Measurements from ENCODE around the gene TCF4. TPM values are rescaled to one million over a fixed set of nuclear protein-coding genes. Genes with fewer than 3 reads are reported as not detected.

TCF4 gene
- total RNA-seq, 1 donor from 2014 or later: 175 TPM

DNA sequence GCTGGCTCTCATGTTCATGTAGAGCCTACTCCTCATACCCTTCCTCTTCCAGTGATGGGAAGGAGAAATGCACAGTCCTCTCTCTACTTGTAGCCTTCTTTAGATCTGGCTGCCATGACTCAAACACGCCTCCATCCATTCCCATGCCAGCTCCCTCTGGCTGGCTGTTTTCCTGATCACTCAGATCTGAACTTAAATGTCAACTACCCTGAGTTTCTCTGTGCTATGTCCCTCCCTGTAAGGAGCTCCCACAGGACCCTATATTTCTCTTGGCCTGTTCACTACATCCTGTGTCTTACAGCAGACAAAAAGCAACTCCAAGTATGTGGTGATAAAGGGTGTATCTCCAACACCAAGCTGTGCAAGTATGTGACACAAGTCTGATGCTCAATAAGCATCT lies 152.4 kb downstream of the TCF4 start:
- no peaks in the 10 kb centered on the region for H3K9me3 Mint-ChIP-seq (ENCODE audit: unreplicated experiment)
- H3K4me1 Mint-ChIP-seq (ENCODE audit: unreplicated experiment): peaks cover 36% of the 10 kb centered on the region

DNA sequence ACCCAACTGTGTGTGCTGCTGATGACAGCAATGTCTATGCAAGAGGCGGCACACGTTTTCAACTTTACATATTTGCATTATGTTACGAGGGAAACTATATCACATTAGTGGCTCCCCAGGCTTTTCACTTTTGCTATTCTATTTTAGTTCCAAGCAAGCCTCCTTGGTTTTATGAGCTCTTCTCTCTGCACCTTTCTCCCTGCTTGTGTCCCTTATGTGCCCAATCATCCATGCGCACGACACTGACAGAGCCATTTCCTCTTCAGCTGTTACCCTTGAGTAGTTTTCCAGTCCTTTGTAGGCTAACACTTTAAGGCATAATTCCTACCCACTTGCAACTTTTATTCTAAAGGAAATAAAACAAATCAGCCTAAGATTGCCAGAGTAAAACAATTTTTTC lies 154.3 kb downstream of the TCF4 start:
- TF ChIP-seq, protein P1, sequence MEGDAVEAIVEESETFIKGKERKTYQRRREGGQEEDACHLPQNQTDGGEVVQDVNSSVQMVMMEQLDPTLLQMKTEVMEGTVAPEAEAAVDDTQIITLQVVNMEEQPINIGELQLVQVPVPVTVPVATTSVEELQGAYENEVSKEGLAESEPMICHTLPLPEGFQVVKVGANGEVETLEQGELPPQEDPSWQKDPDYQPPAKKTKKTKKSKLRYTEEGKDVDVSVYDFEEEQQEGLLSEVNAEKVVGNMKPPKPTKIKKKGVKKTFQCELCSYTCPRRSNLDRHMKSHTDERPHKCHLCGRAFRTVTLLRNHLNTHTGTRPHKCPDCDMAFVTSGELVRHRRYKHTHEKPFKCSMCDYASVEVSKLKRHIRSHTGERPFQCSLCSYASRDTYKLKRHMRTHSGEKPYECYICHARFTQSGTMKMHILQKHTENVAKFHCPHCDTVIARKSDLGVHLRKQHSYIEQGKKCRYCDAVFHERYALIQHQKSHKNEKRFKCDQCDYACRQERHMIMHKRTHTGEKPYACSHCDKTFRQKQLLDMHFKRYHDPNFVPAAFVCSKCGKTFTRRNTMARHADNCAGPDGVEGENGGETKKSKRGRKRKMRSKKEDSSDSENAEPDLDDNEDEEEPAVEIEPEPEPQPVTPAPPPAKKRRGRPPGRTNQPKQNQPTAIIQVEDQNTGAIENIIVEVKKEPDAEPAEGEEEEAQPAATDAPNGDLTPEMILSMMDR (IDR thresholded peaks at IDR 0.05; ENCODE audit: unreplicated experiment): no peak
- Mint-ChIP-seq H3K36me3 (ENCODE audit: low read depth, unreplicated experiment) (peaks cover 4% of the 10 kb centered on the region), H3K27me3 (ENCODE audit: unreplicated experiment) (peaks cover 2% of the 10 kb centered on the region), H3K4me3 (ENCODE audit: unreplicated experiment) (no peak overlapping the region), H3K4me1 (ENCODE audit: unreplicated experiment) (peaks cover 32% of the 10 kb centered on the region), H3K9me3 (ENCODE audit: unreplicated experiment) (no peaks in the 10 kb centered on the region), H3K27ac (ENCODE audit: unreplicated experiment) (no peak overlapping the region)
- DNase-seq (ENCODE audit: low spot score): no peak

More for the DNA sequence above, 152.4 kb downstream of the TCF4 start:
- peaks cover 4% of the 10 kb centered on the region for H3K36me3 Mint-ChIP-seq (ENCODE audit: low read depth, unreplicated experiment)
- TF ChIP-seq, protein P1 (IDR thresholded peaks at IDR 0.05; ENCODE audit: unreplicated experiment): no peak
- no peak for DNase-seq (ENCODE audit: low spot score)
- peaks cover 8% of the 10 kb centered on the region for H3K27me3 Mint-ChIP-seq (ENCODE audit: unreplicated experiment)
- no peak overlapping the region for H3K4me3 Mint-ChIP-seq (ENCODE audit: unreplicated experiment)
- no peak overlapping the region for H3K27ac Mint-ChIP-seq (ENCODE audit: unreplicated experiment)

DNA sequence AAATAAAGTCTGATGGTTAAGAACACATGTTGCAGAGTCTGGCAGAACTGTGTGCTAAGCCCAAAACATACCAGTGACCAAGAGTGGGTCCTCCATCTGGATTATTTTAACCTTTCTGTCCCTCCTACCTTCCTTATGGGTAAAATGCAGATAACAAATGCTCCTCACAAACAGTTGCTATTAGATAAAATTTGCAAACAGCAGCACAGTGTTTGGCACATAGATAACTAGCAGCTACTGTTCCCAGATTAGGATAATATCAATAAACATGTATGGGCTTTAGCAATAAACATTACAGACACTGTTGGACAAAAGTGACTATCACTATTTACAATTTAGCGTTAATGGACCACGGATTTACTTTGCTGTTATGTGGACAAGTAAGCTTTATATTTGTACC lies 154.9 kb downstream of the TCF4 start:
- Mint-ChIP-seq H3K27ac (ENCODE audit: unreplicated experiment) (no peak overlapping the region), H3K4me1 (ENCODE audit: unreplicated experiment) (peaks cover 32% of the 10 kb centered on the region), H3K9me3 (ENCODE audit: unreplicated experiment) (no peaks in the 10 kb centered on the region), H3K4me3 (ENCODE audit: unreplicated experiment) (no peak overlapping the region), H3K36me3 (ENCODE audit: low read depth, unreplicated experiment) (peaks cover 4% of the 10 kb centered on the region), H3K27me3 (ENCODE audit: unreplicated experiment) (peaks cover 2% of the 10 kb centered on the region)
- no peak for DNase-seq (ENCODE audit: low spot score)
- TF ChIP-seq, protein P1 (IDR thresholded peaks at IDR 0.05; ENCODE audit: unreplicated experiment): no peak

DNA sequence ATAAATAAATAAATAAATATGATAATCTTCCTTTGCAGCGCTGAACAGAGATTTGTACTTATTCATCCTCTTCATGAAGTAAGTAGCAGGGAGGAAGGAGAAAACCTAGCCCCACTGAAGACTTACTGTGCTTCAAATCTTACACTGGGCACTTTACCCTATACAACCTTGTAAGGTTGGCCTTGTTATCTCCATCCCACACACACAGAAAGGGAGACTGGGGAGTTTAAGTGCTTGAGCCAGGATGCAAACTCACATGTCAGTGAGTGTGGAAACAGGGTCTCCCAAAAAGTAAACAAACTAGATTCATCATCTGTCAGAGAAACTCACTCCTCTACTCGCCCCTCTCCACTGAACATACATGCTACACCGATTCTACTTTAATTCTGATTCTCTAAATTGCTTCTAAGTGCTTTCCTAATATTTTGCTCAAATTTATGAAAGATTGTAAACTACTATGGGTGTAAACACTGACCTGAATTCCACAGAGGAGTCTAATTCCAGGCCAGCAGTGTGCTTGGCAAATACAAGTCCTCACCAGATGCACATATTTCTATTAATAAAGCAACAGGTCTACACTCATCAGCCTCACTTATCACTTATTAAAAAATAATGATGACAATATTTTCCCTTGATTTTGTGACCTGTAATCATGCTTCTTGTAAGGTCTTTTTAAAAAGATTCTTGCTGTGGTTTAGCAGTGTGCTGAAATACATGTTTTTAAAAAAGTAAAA lies 155.5 kb downstream of the TCF4 start:
- peaks cover 32% of the 10 kb centered on the region for H3K4me1 Mint-ChIP-seq (ENCODE audit: unreplicated experiment)
- H3K36me3 Mint-ChIP-seq (ENCODE audit: low read depth, unreplicated experiment): peaks cover 4% of the 10 kb centered on the region
- H3K27me3 Mint-ChIP-seq (ENCODE audit: unreplicated experiment): peaks cover 2% of the 10 kb centered on the region
- TF ChIP-seq, protein P1 (IDR thresholded peaks at IDR 0.05; ENCODE audit: unreplicated experiment): no peak
- H3K4me3 Mint-ChIP-seq (ENCODE audit: unreplicated experiment): no peak overlapping the region
- no peak for DNase-seq (ENCODE audit: low spot score)
- no peak overlapping the region for H3K27ac Mint-ChIP-seq (ENCODE audit: unreplicated experiment)
- H3K9me3 Mint-ChIP-seq (ENCODE audit: unreplicated experiment): no peaks in the 10 kb centered on the region

DNA sequence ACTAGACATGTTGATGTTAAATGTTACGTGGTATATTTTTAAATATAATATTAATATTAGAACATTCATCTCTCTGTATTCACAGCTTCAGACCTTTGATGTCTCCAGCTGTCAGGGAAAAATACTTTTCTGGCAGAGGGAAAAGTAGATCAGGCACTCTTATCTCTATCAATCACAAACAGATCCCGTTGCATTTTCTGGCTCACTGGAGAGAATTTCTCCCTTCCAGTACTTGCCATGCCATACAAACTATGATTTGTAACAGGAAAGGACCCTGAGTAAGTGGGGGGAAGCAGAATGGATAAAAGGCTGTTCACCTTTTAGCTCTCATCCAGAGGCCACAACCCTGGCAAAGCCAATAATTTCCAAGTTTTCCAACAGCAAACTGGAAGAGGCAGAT lies 158.0 kb downstream of the TCF4 start:
- Mint-ChIP-seq H3K27me3 (ENCODE audit: unreplicated experiment) (peaks cover 4% of the 10 kb centered on the region), H3K36me3 (ENCODE audit: low read depth, unreplicated experiment) (peaks cover 4% of the 10 kb centered on the region), H3K4me1 (ENCODE audit: unreplicated experiment) (peaks cover 39% of the 10 kb centered on the region), H3K27ac (ENCODE audit: unreplicated experiment) (no peak overlapping the region), H3K9me3 (ENCODE audit: unreplicated experiment) (no peaks in the 10 kb centered on the region), H3K4me3 (ENCODE audit: unreplicated experiment) (no peak overlapping the region)
- DNase-seq (ENCODE audit: low spot score): no peak
- TF ChIP-seq, protein P1 (IDR thresholded peaks at IDR 0.05; ENCODE audit: unreplicated experiment): no peak

Measured in endothelial cell (in vitro differentiated cells).